GM18505 (cell line): ENCODE data around the gene SLC5A12.

Experiments used
- ATAC-seq: cut with Tn5 transposase; IDR thresholded peaks from one replicate; pipeline ENCODE4 v1.9.1; 2021; ENCODE audit not compliant: unreplicated experiment
- POLR2A ChIP-seq: IDR thresholded peaks from 4 replicates; pipeline ENCODE4 v1.6.1; 2011; ENCODE audit warnings: borderline replicate concordance; ENCODE audit not compliant: insufficient read depth, insufficient read length; ENCODE audit errors: extremely low read depth

The SLC5A12 gene

GRCh38 chr11:26734691-26735090, 12.8 kb upstream of the SLC5A12 start:
- no peak for TF ChIP-seq POLR2A
- ATAC-seq, result no peak

- no peak for ATAC-seq
- TF ChIP-seq POLR2A, result no peak
These were observed 9.2 kb upstream of the SLC5A12 start for GRCh38 chr11:26731084-26731456.

- ATAC-seq, result no peak
- no peak for TF ChIP-seq POLR2A
These were observed 8.7 kb upstream of the SLC5A12 start for GRCh38 chr11:26730414-26731083.

GRCh38 chr11:26729284-26729683, 7.4 kb upstream of the SLC5A12 start:
- no peak for TF ChIP-seq POLR2A
- no peak for ATAC-seq

GRCh38 chr11:26726960-26727359, 5.1 kb upstream of the SLC5A12 start:
- no peak for ATAC-seq

GRCh38 chr11:26719998-26720397, 1.9 kb downstream of the SLC5A12 start:
- ATAC-seq, result no peak
- TF ChIP-seq POLR2A, result no peak

More at GRCh38 chr11:26726960-26727359, 5.1 kb upstream of the SLC5A12 start:
- TF ChIP-seq POLR2A, result no peak

GRCh38 chr11:26719289-26719973, 2.4 kb downstream of the SLC5A12 start:
- TF ChIP-seq POLR2A, result no peak
- no peak for ATAC-seq

- no peak for TF ChIP-seq POLR2A
- ATAC-seq, result no peak
These were observed 4.1 kb downstream of the SLC5A12 start for GRCh38 chr11:26717771-26718170.

- no peak for ATAC-seq
- no peak for TF ChIP-seq POLR2A
These were observed 6.7 kb downstream of the SLC5A12 start for GRCh38 chr11:26715133-26715532.

- no peak for TF ChIP-seq POLR2A
These were observed 9.4 kb downstream of the SLC5A12 start for GRCh38 chr11:26712497-26712896.

GRCh38 chr11:26710489-26710888, 11.4 kb downstream of the SLC5A12 start:
- TF ChIP-seq POLR2A, result no peak
- ATAC-seq, result no peak

More at GRCh38 chr11:26712497-26712896, 9.4 kb downstream of the SLC5A12 start:
- no peak for ATAC-seq

GRCh38 chr11:26708736-26709456, 13.0 kb downstream of the SLC5A12 start:
- TF ChIP-seq POLR2A, result no peak
- ATAC-seq, result no peak

- TF ChIP-seq POLR2A, result no peak
These were observed 15.7 kb downstream of the SLC5A12 start for GRCh38 chr11:26706181-26706580.

GRCh38 chr11:26704249-26704648, 17.6 kb downstream of the SLC5A12 start:
- no peak for TF ChIP-seq POLR2A
- ATAC-seq, result no peak

More at GRCh38 chr11:26706181-26706580, 15.7 kb downstream of the SLC5A12 start:
- no peak for ATAC-seq

GRCh38 chr11:26703411-26704191, 18.3 kb downstream of the SLC5A12 start:
- TF ChIP-seq POLR2A, result no peak
- ATAC-seq, result no peak
